ENCODE results near the gene S100A10.

DNA sequence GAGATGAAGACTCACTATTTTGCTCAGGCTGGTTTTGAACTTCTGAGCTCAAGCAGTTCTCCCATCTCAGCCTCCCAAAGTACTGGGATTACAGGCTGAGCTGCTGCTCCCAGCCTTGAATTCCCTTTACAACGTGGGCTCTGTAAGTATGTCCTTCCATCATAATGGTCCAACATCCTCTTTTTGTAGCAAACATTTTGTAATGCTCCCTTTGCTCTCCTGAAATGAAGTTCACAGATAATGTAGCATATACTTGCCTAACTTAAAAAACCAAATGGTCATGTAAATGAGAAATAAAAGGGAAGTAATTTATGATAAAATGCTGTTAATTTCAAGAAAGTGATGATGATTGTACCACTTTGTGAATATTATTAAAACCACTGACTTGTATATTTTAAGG lies 53.9 kb downstream of the S100A10 start:
- TF ChIP-seq, protein P1, sequence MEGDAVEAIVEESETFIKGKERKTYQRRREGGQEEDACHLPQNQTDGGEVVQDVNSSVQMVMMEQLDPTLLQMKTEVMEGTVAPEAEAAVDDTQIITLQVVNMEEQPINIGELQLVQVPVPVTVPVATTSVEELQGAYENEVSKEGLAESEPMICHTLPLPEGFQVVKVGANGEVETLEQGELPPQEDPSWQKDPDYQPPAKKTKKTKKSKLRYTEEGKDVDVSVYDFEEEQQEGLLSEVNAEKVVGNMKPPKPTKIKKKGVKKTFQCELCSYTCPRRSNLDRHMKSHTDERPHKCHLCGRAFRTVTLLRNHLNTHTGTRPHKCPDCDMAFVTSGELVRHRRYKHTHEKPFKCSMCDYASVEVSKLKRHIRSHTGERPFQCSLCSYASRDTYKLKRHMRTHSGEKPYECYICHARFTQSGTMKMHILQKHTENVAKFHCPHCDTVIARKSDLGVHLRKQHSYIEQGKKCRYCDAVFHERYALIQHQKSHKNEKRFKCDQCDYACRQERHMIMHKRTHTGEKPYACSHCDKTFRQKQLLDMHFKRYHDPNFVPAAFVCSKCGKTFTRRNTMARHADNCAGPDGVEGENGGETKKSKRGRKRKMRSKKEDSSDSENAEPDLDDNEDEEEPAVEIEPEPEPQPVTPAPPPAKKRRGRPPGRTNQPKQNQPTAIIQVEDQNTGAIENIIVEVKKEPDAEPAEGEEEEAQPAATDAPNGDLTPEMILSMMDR (IDR thresholded peaks at IDR 0.05): no peak
- TF ChIP-seq, protein P2, sequence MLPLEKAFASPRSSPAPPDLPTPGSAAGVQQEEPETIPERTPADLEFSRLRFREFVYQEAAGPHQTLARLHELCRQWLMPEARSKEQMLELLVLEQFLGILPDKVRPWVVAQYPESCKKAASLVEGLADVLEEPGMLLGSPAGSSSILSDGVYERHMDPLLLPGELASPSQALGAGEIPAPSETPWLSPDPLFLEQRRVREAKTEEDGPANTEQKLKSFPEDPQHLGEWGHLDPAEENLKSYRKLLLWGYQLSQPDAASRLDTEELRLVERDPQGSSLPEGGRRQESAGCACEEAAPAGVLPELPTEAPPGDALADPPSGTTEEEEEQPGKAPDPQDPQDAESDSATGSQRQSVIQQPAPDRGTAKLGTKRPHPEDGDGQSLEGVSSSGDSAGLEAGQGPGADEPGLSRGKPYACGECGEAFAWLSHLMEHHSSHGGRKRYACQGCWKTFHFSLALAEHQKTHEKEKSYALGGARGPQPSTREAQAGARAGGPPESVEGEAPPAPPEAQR (CRISPR knock-in tag; IDR thresholded peaks at IDR 0.05): no peak
- TF ChIP-seq, protein P3, sequence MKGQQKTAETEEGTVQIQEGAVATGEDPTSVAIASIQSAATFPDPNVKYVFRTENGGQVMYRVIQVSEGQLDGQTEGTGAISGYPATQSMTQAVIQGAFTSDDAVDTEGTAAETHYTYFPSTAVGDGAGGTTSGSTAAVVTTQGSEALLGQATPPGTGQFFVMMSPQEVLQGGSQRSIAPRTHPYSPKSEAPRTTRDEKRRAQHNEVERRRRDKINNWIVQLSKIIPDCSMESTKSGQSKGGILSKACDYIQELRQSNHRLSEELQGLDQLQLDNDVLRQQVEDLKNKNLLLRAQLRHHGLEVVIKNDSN (CRISPR knock-in tag; IDR thresholded peaks at IDR 0.05): no peak
- no peak for TF ChIP-seq TEAD4 (CRISPR knock-in tag; IDR thresholded peaks at IDR 0.05)
- TF ChIP-seq CBFB (CRISPR knock-in tag; IDR thresholded peaks at IDR 0.05; ENCODE audit: low read depth): no peak
- no peak for TF ChIP-seq ETV6 (CRISPR knock-in tag; IDR thresholded peaks at IDR 0.05)
- TF ChIP-seq, protein P4, sequence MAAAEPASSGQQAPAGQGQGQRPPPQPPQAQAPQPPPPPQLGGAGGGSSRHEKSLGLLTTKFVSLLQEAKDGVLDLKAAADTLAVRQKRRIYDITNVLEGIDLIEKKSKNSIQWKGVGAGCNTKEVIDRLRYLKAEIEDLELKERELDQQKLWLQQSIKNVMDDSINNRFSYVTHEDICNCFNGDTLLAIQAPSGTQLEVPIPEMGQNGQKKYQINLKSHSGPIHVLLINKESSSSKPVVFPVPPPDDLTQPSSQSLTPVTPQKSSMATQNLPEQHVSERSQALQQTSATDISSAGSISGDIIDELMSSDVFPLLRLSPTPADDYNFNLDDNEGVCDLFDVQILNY (CRISPR knock-in tag; IDR thresholded peaks at IDR 0.05): no peak
- no peak for TF ChIP-seq FOXJ3 (CRISPR knock-in tag; IDR thresholded peaks at IDR 0.05; ENCODE audit: borderline replicate concordance)
- TF ChIP-seq, protein P5, sequence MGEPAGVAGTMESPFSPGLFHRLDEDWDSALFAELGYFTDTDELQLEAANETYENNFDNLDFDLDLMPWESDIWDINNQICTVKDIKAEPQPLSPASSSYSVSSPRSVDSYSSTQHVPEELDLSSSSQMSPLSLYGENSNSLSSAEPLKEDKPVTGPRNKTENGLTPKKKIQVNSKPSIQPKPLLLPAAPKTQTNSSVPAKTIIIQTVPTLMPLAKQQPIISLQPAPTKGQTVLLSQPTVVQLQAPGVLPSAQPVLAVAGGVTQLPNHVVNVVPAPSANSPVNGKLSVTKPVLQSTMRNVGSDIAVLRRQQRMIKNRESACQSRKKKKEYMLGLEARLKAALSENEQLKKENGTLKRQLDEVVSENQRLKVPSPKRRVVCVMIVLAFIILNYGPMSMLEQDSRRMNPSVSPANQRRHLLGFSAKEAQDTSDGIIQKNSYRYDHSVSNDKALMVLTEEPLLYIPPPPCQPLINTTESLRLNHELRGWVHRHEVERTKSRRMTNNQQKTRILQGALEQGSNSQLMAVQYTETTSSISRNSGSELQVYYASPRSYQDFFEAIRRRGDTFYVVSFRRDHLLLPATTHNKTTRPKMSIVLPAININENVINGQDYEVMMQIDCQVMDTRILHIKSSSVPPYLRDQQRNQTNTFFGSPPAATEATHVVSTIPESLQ (CRISPR knock-in tag; IDR thresholded peaks at IDR 0.05): no peak
- no peak for TF ChIP-seq ZNF232 (CRISPR knock-in tag; IDR thresholded peaks at IDR 0.05)

Measured in WTC11 (cell line).